ENCODE measurements around the gene C1QTNF6. TPM values are rescaled to one million over a fixed set of nuclear protein-coding genes. Genes with fewer than 3 reads are reported as not detected.

The C1QTNF6 gene
- total RNA-seq, 6 experiments from 2014 or later = 3.3 to 5.0 (median 4.0) TPM

DNA sequence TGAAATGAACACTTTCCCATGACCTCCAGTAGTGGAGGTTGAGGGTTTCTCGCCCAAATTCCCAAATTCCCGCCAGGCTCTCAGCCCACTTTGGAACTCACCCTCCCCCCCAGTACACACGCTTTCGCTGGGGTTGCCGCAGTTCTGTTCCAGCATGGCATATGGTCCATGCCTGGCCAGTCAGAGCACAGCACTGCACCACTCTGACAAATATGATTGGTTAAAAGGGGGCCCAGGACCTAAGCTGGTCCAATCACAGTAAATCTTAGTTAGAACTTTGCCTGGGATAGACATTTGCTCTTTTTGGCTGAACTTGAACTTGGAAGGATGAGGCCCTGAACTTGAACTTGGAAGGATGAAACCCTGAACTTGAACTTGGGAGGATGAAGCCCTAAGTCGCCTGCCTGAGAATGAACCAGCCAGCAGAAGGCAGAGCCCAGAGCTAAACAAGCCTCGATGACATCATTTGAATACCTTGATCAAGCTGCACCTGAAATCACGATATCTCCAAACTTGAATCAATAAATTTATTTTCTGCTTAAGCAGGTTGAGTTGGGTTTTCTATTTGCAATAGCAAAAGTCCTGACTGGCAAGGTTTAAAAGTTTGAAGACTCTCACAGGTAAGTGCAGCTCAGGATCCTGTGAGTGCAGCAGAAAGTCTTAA is 36.8 kb upstream of the C1QTNF6 start:
- no peak overlapping the region for H3K4me3 Mint-ChIP-seq
- no peak for DNase-seq
- H3K9me3 Mint-ChIP-seq = no peaks in the 10 kb centered on the region; the same call in 1 of the 2 replicates
- peaks cover 20% of the 10 kb centered on the region for H3K4me1 Mint-ChIP-seq (ENCODE audit: low read depth)
- TF ChIP-seq, protein P1, sequence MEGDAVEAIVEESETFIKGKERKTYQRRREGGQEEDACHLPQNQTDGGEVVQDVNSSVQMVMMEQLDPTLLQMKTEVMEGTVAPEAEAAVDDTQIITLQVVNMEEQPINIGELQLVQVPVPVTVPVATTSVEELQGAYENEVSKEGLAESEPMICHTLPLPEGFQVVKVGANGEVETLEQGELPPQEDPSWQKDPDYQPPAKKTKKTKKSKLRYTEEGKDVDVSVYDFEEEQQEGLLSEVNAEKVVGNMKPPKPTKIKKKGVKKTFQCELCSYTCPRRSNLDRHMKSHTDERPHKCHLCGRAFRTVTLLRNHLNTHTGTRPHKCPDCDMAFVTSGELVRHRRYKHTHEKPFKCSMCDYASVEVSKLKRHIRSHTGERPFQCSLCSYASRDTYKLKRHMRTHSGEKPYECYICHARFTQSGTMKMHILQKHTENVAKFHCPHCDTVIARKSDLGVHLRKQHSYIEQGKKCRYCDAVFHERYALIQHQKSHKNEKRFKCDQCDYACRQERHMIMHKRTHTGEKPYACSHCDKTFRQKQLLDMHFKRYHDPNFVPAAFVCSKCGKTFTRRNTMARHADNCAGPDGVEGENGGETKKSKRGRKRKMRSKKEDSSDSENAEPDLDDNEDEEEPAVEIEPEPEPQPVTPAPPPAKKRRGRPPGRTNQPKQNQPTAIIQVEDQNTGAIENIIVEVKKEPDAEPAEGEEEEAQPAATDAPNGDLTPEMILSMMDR (IDR thresholded peaks at IDR 0.05) = no peak
- no peak overlapping the region for H3K27ac Mint-ChIP-seq
- H3K27me3 Mint-ChIP-seq (ENCODE audit: insufficient read depth) = peaks cover 8% of the 10 kb centered on the region
- H3K36me3 Mint-ChIP-seq (ENCODE audit: low read depth) = no peaks in the 10 kb centered on the region; the same call in 1 of the 2 replicates

DNA sequence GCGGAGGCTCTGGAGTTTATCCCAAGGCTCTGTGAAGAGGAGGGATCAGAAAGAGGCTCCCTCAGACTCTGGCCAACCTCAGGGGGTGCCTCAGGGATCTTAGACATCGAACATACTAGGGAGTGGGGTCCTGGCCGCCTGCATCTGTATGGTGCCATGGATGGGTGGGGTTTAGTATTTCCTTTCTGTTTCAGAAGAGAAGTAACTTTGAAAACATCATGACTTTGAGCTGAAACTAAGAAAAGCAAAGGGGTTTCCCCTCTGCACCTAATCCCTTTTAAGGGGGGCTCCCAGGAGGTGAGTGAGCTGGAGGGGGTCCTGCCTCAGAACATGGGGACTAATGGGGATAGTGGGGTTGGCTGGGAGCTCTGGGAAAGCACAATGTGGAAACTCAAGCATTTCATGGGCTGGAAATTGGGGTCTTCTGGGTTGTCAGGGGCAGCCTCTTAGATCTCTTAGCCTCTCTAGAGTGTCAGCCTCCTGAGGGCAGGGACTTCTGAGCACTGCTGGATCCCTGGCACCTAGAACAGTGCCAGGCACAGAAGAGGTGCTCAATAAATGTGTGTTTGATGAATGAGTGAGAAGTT is 36.0 kb upstream of the C1QTNF6 start:
- TF ChIP-seq, protein P1 (IDR thresholded peaks at IDR 0.05) = no peak
- Mint-ChIP-seq H3K4me1 (ENCODE audit: low read depth) (peaks cover 12% of the 10 kb centered on the region), H3K27me3 (ENCODE audit: insufficient read depth) (peaks cover 12% of the 10 kb centered on the region), H3K4me3 (no peak overlapping the region), H3K27ac (no peak overlapping the region), H3K9me3 (no peaks in the 10 kb centered on the region; the same call in 1 of the 2 replicates), H3K36me3 (ENCODE audit: low read depth) (no peaks in the 10 kb centered on the region; the same call in 1 of the 2 replicates)
- no peak for DNase-seq

DNA sequence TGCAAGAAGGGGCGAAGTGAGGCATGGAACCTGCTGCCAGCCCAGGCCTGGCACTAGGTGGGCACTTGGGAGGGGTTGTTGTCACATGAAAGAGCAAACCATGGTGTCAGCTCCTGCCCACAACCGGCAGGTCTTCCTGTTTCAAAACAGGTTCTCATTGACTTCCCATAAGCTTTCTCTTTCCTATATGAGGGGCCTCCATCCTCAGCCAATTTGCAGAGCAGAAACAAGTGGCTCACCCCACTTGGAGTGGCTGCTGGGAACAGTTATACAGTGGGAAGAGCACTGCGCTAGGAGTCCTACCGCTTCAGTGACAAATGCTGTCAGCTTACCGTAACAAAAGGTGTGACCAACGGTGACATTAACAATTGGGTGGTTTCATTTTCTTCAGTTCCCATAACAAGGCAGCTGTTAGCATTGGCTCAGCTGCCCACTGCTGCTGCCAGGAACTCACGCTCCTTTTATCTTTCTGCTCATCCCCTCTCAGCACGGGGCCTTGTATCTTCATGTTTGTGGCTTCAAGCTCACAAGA is 34.5 kb upstream of the C1QTNF6 start:
- TF ChIP-seq, protein P1 (IDR thresholded peaks at IDR 0.05) = no peak
- no peaks in the 10 kb centered on the region; the same call in 1 of the 2 replicates for H3K36me3 Mint-ChIP-seq (ENCODE audit: low read depth)
- no peak overlapping the region for H3K4me3 Mint-ChIP-seq
- H3K9me3 Mint-ChIP-seq = no peaks in the 10 kb centered on the region; the same call in 1 of the 2 replicates
- no peak overlapping the region for H3K27ac Mint-ChIP-seq
- peaks cover 23% of the 10 kb centered on the region for H3K27me3 Mint-ChIP-seq (ENCODE audit: insufficient read depth)
- DNase-seq = no peak
- H3K4me1 Mint-ChIP-seq (ENCODE audit: low read depth) = no peaks in the 10 kb centered on the region

DNA sequence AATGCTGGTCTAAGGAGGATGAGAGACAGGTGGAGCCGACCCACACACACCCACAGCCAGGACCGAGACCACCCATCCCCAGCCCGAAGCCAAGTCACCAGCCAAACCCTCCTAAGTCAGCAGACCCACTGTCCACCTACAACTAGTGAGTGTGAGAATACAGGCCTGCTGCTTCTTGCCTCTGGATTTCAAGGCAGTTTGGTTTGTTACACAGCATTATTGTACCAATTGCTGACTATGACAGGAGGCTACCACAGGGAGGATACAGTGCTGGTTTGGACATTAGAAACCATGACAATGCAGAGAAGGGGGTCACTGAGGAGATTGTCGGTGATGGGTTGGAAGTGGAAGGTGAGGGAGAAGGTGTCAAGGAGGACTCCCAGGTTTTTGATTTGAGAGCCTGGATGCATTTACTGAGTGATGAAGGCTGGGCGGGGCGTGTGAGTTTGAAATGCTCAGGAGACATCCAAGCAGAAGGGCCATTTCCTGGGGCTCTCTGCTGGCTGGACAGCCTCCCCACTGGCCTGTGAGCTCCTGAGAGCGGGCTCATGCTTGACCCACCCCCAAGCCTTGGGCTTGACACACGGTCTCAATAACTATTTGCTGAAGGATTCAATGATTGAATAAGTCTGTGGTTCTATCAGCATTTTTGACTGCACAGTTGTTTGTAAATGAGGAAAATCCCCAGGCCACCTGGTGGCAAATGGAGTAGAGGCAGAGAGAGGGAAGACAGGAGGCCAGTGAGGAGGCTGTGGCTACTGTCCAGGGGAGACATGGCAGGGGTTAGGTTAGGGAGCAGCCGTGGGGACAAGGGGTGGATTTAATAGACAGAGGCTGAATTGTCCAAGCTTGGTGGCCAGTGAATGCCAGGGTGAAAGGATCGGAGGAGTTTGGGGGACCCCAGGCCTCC is 33.6 kb upstream of the C1QTNF6 start:
- TF ChIP-seq, protein P1 (IDR thresholded peaks at IDR 0.05) = peak; percentile 38
- peaks cover 25% of the 10 kb centered on the region for H3K27me3 Mint-ChIP-seq (ENCODE audit: insufficient read depth)
- no peaks in the 10 kb centered on the region for H3K4me1 Mint-ChIP-seq (ENCODE audit: low read depth)
- H3K9me3 Mint-ChIP-seq = no peaks in the 10 kb centered on the region; the same call in 1 of the 2 replicates
- no peak overlapping the region for H3K27ac Mint-ChIP-seq
- H3K36me3 Mint-ChIP-seq (ENCODE audit: low read depth) = no peaks in the 10 kb centered on the region; the same call in 1 of the 2 replicates
- DNase-seq = no peak
- H3K4me3 Mint-ChIP-seq = no peak overlapping the region

DNA sequence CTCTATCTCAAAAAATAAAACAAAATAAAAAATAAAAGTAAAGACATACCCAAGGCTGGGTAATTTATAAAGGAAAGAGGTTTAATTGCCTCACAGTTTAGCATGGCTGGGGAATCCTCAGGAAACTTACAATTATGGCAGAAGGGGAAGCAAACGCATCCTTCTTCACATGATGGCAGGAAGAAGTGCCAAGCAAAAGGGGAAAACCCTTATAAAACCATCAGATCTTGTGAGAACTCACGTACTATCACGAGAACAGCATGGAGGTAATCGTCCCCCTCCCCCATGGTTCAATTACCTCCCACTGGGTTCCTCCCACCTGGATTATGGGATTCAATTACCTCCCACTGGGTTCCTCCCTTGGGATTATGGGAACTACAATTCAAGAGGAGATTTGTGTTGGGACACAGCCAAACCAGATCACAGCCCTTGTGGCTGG is 32.5 kb upstream of the C1QTNF6 start:
- Mint-ChIP-seq H3K27me3 (ENCODE audit: insufficient read depth) (peaks cover 31% of the 10 kb centered on the region), H3K9me3 (no peaks in the 10 kb centered on the region; the same call in 1 of the 2 replicates), H3K4me1 (ENCODE audit: low read depth) (no peaks in the 10 kb centered on the region), H3K27ac (no peak overlapping the region), H3K4me3 (no peak overlapping the region), H3K36me3 (ENCODE audit: low read depth) (no peaks in the 10 kb centered on the region; the same call in 1 of the 2 replicates)
- no peak for DNase-seq
- TF ChIP-seq, protein P1 (IDR thresholded peaks at IDR 0.05) = no peak
